ENCODE measurements around the gene TMPRSS9.

Gene TMPRSS9

DNA sequence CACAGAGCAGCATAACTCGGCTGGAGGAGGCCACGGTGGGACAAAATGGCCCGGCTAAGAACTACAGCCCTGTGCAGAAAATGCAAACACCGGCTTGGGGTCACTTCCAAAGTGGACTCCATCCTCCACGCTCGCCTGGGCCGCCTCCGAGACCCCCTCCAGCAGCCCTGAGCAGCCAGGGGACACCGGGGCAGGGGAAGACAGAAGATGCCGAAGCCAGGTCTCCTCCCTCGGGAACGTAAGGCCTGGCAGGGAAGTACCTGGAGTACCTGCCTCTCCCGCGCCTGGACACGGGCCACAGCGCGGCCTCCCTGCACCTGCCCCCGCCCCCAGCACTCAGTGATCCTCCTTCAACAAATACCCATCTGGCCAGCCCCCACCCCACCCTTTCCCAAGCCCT, 91.7 kb downstream of the TMPRSS9 start:
- Histone ChIP-seq H3K36me3 (ENCODE audit: control insufficient read depth, insufficient read depth, low read length) (no peaks in the 10 kb centered on the region), H2AFZ (no peak overlapping the region), H3K79me2 (peaks cover 4% of the 10 kb centered on the region), H3K9me3 (ENCODE audit: control insufficient read depth, low read length) (no peaks in the 10 kb centered on the region), H3K9ac (no peak overlapping the region), H3K4me2 (ENCODE audit: low read length) (no peak overlapping the region), H3K4me3 (ENCODE audit: low read depth, low read length) (no peak overlapping the region), H3K27me3 (ENCODE audit: control insufficient read depth, insufficient read depth, low read length) (no peaks in the 10 kb centered on the region), H3K4me1 (no peaks in the 10 kb centered on the region), H3K27ac (no peak overlapping the region)
- TF ChIP-seq, protein P1, sequence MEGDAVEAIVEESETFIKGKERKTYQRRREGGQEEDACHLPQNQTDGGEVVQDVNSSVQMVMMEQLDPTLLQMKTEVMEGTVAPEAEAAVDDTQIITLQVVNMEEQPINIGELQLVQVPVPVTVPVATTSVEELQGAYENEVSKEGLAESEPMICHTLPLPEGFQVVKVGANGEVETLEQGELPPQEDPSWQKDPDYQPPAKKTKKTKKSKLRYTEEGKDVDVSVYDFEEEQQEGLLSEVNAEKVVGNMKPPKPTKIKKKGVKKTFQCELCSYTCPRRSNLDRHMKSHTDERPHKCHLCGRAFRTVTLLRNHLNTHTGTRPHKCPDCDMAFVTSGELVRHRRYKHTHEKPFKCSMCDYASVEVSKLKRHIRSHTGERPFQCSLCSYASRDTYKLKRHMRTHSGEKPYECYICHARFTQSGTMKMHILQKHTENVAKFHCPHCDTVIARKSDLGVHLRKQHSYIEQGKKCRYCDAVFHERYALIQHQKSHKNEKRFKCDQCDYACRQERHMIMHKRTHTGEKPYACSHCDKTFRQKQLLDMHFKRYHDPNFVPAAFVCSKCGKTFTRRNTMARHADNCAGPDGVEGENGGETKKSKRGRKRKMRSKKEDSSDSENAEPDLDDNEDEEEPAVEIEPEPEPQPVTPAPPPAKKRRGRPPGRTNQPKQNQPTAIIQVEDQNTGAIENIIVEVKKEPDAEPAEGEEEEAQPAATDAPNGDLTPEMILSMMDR (IDR thresholded peaks at IDR 0.05), result no peak

DNA sequence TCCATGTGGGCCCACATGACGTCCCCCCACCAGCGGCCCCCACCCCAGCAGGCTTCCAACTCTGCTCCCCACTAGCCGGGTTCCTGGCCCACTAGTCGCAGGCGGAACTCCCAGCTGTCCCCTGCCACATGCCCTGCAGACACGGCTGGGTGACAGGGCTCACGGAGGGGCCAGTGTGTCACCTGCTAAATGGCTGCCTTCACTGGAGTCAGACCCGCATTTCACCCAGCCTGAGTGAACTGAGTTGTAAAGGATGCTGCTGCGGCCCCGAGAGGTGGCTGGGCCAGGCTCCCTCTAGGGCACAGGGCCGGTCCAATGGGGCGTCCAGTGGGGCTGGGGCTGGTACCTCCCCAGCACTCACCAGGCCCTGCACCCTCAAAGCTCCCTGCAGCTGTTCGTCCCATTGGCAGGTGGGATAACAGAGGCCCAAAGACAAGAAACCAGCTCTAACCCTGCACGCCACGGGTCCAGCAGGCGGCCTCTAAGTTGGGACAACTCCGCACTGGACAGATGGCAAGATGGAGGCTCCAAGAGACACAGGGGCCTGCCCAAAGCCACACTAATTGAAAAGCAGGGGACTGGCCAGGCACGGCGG, 93.5 kb downstream of the TMPRSS9 start:
- H3K4me1 ChIP-seq, result no peaks in the 10 kb centered on the region
- H3K27me3 ChIP-seq (ENCODE audit: control insufficient read depth, insufficient read depth, low read length), result no peaks in the 10 kb centered on the region
- no peak overlapping the region for H3K4me2 ChIP-seq (ENCODE audit: low read length)
- H3K9me3 ChIP-seq (ENCODE audit: control insufficient read depth, low read length), result no peaks in the 10 kb centered on the region
- no peaks in the 10 kb centered on the region for H3K79me2 ChIP-seq
- no peak overlapping the region for H3K9ac ChIP-seq
- no peak overlapping the region for H3K4me3 ChIP-seq (ENCODE audit: low read depth, low read length)
- no peaks in the 10 kb centered on the region for H3K36me3 ChIP-seq (ENCODE audit: control insufficient read depth, insufficient read depth, low read length)
- TF ChIP-seq, protein P1 (IDR thresholded peaks at IDR 0.05), result no peak
- no peak overlapping the region for H2AFZ ChIP-seq
- no peak overlapping the region for H3K27ac ChIP-seq

DNA sequence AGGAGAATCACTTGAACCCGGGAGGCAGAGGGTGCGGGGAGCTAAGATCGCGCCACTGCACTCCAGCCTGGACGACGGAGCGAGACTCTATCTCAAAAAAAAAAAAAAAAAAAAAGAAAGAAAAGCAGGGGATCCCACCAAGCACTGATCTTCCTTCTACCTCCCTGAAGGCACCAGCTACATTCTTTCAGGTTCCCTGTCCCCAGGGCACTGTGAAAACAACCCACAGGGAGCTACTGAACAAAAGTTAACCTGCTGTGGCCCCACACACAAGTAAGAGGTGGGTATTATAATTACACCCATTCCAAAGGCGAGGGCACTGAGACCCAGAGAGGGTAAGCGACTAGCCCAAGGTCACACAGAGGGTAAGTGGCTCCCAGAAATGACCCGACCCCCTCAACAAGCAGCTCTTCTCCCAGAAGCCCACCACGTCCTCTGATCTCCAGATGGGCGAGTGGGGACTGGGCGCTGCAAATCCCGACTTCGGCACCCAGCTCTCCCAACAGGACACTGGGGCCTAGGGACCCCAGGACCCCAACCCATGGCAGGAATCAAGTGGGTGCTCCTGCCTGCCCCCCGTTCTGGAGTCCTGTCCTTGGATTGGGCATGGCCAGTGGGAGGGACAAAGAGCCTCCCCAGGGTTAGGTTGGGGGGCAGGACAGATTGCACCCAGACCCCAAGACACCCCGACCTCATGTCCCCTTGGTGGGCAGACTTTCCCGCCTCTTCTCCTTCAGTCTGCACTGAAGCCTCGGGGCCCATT, 94.3 kb downstream of the TMPRSS9 start:
- TF ChIP-seq, protein P1 (IDR thresholded peaks at IDR 0.05), result no peak
- Histone ChIP-seq H3K36me3 (ENCODE audit: control insufficient read depth, insufficient read depth, low read length) (no peaks in the 10 kb centered on the region), H3K79me2 (no peaks in the 10 kb centered on the region), H3K27ac (no peak overlapping the region), H3K27me3 (ENCODE audit: control insufficient read depth, insufficient read depth, low read length) (no peaks in the 10 kb centered on the region), H3K9me3 (ENCODE audit: control insufficient read depth, low read length) (no peaks in the 10 kb centered on the region), H3K9ac (no peak overlapping the region), H3K4me3 (ENCODE audit: low read depth, low read length) (no peak overlapping the region), H2AFZ (no peak overlapping the region), H3K4me2 (ENCODE audit: low read length) (no peak overlapping the region), H3K4me1 (no peaks in the 10 kb centered on the region)

DNA sequence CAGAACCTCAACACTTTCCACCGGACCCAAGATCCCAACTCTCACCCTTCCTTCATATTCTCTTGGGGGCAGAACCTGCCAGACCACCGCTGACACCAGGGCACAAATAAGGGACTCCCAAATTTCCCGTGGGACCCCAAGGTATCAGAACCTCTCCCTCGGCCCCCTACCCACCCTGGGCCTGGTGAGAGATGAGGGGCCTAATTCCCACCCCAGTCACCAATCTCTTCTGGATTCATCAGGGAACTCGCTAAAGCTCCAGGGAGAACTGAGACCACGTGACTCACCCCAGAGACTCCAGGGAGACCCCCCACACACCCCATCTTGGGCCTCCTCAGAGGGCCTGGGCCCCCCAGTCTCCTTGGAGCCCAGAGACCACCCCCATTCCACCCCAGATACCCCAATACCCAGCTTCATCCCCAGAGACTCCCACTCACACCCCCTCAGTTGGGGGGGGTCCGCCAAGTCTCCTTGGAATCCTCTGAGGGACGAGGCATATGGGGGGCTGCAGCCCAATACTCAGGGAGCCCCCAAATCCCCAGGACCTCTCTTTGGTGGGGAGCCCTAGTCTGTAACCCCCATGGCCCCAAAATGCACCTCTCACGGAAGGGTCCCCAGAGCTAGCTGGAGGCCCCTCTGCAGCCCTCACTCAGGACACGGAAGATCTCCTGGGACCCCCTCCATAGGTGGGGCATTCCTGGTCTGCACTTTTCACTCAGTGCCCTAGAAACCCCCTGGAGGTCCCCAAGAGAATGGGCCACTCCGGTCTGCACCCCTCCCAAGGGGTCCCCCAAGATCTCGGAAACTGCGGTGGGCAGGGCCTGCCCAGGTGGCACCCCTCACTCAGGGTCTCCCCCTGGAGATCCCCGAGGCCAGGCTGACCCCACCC, 95.1 kb downstream of the TMPRSS9 start:
- Histone ChIP-seq H3K9ac (no peak overlapping the region), H3K79me2 (no peaks in the 10 kb centered on the region), H3K4me3 (ENCODE audit: low read depth, low read length) (no peak overlapping the region), H3K27me3 (ENCODE audit: control insufficient read depth, insufficient read depth, low read length) (no peaks in the 10 kb centered on the region), H3K36me3 (ENCODE audit: control insufficient read depth, insufficient read depth, low read length) (no peaks in the 10 kb centered on the region), H3K4me2 (ENCODE audit: low read length) (peak overlapping the region; percentile 71), H3K27ac (no peak overlapping the region), H3K4me1 (no peaks in the 10 kb centered on the region), H3K9me3 (ENCODE audit: control insufficient read depth, low read length) (no peaks in the 10 kb centered on the region), H2AFZ (no peak overlapping the region)
- TF ChIP-seq, protein P1 (IDR thresholded peaks at IDR 0.05), result no peak
